Measurements from ENCODE around the gene DYNLT5. TPM values are rescaled to one million over a fixed set of nuclear protein-coding genes. Genes with fewer than 3 reads are reported as not detected.

The DYNLT5 gene
- total and polyA plus RNA-seq, 4 donors: 0.55 to 3.1 (median 1.5) TPM

DNA sequence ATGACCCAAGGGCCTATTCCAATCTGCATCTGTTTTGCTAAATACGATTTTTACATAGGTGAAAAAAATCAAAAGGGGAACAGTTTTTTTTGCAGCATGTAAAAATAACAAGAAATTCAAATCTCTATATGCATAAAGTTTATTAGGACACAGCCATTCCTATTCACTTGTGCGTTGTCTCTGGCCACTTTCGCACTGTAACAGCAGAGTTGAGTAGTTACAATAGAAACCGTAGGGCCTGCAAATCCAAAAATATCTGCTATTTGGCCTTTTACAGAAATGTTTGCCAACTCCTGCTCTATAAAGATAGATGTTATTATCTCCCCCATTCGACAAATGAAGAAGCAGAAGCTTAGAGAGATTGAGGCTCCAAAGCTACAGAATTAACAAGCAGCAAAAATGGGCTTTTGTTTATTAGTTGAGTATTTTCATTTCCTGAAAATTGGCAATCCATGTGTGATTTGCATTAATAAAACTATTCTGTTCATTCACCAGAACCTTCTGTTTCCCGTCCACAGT is 5.5 kb downstream of the DYNLT5 start:
- 83% methylated on average over 6 of the region's 6 CpGs for WGBS
- DNase-seq (ENCODE audit: low spot score): no peak
- Histone ChIP-seq H3K9me3 (ENCODE audit: control insufficient read depth in 4 of 4, low read length in 3 of 4) (no peaks in the 10 kb centered on the region), H3K27me3 (ENCODE audit: control insufficient read depth in 4 of 4, insufficient read depth in 4 of 4, low read length in 3 of 4) (no peaks in the 10 kb centered on the region), H3K27ac (ENCODE audit: low read depth in 1 of 2, low read length in 2 of 2) (no peak overlapping the region), H3K36me3 (ENCODE audit: control insufficient read depth in 4 of 4, insufficient read depth in 3 of 4, low read depth in 1 of 4, low read length in 3 of 4) (no peaks in the 10 kb centered on the region), H3K4me1 (ENCODE audit: control insufficient read depth in 4 of 4, insufficient read depth in 4 of 4, low read length in 3 of 4) (peaks cover 0 to 7% (median 2%) of the 10 kb centered on the region in 4 donors), H3K4me3 (ENCODE audit: low read depth in 1 of 3, low read length in 3 of 3) (no peak overlapping the region), H3K9ac (ENCODE audit: low read depth in 1 of 2, low read length in 2 of 2) (no peak overlapping the region)
- TF ChIP-seq CTCF (IDR thresholded peaks at IDR 0.05; ENCODE audit: low read depth, low read length, missing input control) (no peak), HNF4G (IDR thresholded peaks at IDR 0.05) (no peak), ZBTB33 (IDR thresholded peaks at IDR 0.05) (no peak), GABPA (IDR thresholded peaks at IDR 0.05 in 1 of 2, conservative IDR thresholded peaks at IDR 0.05 in 1 of 2) (no peak), FOXA2 (IDR thresholded peaks at IDR 0.05) (no peak), NR2F2 (IDR thresholded peaks at IDR 0.05) (no peak), MAX (IDR thresholded peaks at IDR 0.05) (no peak), RAD21 (IDR thresholded peaks at IDR 0.05) (no peak), SP1 (IDR thresholded peaks at IDR 0.05) (no peak), JUND (IDR thresholded peaks at IDR 0.05) (no peak), EGR1 (IDR thresholded peaks at IDR 0.05; ENCODE audit: low read depth in 2 of 2) (no peak), YY1 (IDR thresholded peaks at IDR 0.05) (no peak), RXRA (IDR thresholded peaks at IDR 0.05) (no peak)
- TF ChIP-seq, protein P1, sequence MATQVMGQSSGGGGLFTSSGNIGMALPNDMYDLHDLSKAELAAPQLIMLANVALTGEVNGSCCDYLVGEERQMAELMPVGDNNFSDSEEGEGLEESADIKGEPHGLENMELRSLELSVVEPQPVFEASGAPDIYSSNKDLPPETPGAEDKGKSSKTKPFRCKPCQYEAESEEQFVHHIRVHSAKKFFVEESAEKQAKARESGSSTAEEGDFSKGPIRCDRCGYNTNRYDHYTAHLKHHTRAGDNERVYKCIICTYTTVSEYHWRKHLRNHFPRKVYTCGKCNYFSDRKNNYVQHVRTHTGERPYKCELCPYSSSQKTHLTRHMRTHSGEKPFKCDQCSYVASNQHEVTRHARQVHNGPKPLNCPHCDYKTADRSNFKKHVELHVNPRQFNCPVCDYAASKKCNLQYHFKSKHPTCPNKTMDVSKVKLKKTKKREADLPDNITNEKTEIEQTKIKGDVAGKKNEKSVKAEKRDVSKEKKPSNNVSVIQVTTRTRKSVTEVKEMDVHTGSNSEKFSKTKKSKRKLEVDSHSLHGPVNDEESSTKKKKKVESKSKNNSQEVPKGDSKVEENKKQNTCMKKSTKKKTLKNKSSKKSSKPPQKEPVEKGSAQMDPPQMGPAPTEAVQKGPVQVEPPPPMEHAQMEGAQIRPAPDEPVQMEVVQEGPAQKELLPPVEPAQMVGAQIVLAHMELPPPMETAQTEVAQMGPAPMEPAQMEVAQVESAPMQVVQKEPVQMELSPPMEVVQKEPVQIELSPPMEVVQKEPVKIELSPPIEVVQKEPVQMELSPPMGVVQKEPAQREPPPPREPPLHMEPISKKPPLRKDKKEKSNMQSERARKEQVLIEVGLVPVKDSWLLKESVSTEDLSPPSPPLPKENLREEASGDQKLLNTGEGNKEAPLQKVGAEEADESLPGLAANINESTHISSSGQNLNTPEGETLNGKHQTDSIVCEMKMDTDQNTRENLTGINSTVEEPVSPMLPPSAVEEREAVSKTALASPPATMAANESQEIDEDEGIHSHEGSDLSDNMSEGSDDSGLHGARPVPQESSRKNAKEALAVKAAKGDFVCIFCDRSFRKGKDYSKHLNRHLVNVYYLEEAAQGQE (IDR thresholded peaks at IDR 0.05): no peak
- TF ChIP-seq, protein P2, sequence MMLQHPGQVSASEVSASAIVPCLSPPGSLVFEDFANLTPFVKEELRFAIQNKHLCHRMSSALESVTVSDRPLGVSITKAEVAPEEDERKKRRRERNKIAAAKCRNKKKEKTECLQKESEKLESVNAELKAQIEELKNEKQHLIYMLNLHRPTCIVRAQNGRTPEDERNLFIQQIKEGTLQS (IDR thresholded peaks at IDR 0.05): no peak

- Histone ChIP-seq H3K9ac (ENCODE audit: low read depth in 1 of 2, low read length in 2 of 2) (no peak overlapping the region), H3K4me3 (ENCODE audit: low read depth in 1 of 3, low read length in 3 of 3) (no peak overlapping the region)
- WGBS: 94% methylated on average over 1 of the region's 1 CpG
Measured at GRCh38 chr1:66758241-66758755, 6.0 kb downstream of the DYNLT5 start.

More at GRCh38 chr1:66758241-66758755, 6.0 kb downstream of the DYNLT5 start:
- H3K36me3 ChIP-seq (ENCODE audit: control insufficient read depth in 4 of 4, insufficient read depth in 3 of 4, low read depth in 1 of 4, low read length in 3 of 4): no peaks in the 10 kb centered on the region
- H3K27ac ChIP-seq (ENCODE audit: low read depth in 1 of 2, low read length in 2 of 2): no peak overlapping the region
- no peaks in the 10 kb centered on the region for H3K27me3 ChIP-seq (ENCODE audit: control insufficient read depth in 4 of 4, insufficient read depth in 4 of 4, low read length in 3 of 4)
- H3K9me3 ChIP-seq (ENCODE audit: control insufficient read depth in 4 of 4, low read length in 3 of 4): no peaks in the 10 kb centered on the region
- TF ChIP-seq, protein P2 (IDR thresholded peaks at IDR 0.05): no peak
- TF ChIP-seq CTCF (IDR thresholded peaks at IDR 0.05; ENCODE audit: low read depth, low read length, missing input control) (no peak), SP1 (IDR thresholded peaks at IDR 0.05) (no peak), MAX (IDR thresholded peaks at IDR 0.05) (no peak)
- peaks cover 0 to 3% (median under 1%) of the 10 kb centered on the region in 4 donors for H3K4me1 ChIP-seq (ENCODE audit: control insufficient read depth in 4 of 4, insufficient read depth in 4 of 4, low read length in 3 of 4)
- no peak for DNase-seq (ENCODE audit: low spot score)

Data from liver (tissue), 9 donors.